ENCODE measurements around the gene GPR62.

GRCh38 chr3:51968883-51969678 is 13.9 kb downstream of the GPR62 start:
- no peak for TF ChIP-seq NELFE (IDR thresholded peaks at IDR 0.05; ENCODE audit: insufficient read depth, insufficient read length)
- TF ChIP-seq CTCF (IDR thresholded peaks at IDR 0.05 in 2 of 3, conservative IDR thresholded peaks at IDR 0.05 in 1 of 3; ENCODE audit: insufficient read depth in 2 of 3, low read depth in 1 of 3, low read length in 3 of 3), result no peak
- no peak for TF ChIP-seq USF2 (CRISPR knock-in tag; IDR thresholded peaks at IDR 0.05)
- TF ChIP-seq, protein P1, sequence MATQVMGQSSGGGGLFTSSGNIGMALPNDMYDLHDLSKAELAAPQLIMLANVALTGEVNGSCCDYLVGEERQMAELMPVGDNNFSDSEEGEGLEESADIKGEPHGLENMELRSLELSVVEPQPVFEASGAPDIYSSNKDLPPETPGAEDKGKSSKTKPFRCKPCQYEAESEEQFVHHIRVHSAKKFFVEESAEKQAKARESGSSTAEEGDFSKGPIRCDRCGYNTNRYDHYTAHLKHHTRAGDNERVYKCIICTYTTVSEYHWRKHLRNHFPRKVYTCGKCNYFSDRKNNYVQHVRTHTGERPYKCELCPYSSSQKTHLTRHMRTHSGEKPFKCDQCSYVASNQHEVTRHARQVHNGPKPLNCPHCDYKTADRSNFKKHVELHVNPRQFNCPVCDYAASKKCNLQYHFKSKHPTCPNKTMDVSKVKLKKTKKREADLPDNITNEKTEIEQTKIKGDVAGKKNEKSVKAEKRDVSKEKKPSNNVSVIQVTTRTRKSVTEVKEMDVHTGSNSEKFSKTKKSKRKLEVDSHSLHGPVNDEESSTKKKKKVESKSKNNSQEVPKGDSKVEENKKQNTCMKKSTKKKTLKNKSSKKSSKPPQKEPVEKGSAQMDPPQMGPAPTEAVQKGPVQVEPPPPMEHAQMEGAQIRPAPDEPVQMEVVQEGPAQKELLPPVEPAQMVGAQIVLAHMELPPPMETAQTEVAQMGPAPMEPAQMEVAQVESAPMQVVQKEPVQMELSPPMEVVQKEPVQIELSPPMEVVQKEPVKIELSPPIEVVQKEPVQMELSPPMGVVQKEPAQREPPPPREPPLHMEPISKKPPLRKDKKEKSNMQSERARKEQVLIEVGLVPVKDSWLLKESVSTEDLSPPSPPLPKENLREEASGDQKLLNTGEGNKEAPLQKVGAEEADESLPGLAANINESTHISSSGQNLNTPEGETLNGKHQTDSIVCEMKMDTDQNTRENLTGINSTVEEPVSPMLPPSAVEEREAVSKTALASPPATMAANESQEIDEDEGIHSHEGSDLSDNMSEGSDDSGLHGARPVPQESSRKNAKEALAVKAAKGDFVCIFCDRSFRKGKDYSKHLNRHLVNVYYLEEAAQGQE (IDR thresholded peaks at IDR 0.05; ENCODE audit: borderline replicate concordance), result no peak
- TF ChIP-seq, protein P1 (CRISPR knock-in tag; IDR thresholded peaks at IDR 0.05; ENCODE audit: low read depth), result no peak
- TF ChIP-seq TSC22D4 (tag; IDR thresholded peaks at IDR 0.05), result no peak
- no peak for TF ChIP-seq E2F4 (CRISPR knock-in tag; IDR thresholded peaks at IDR 0.05; ENCODE audit: low read depth)
- no peak for TF ChIP-seq TAF7 (tag; IDR thresholded peaks at IDR 0.05)
- no peak for TF ChIP-seq ZFP91 (CRISPR knock-in tag; IDR thresholded peaks at IDR 0.05)
- TF ChIP-seq ZC3H4 (CRISPR knock-in tag; IDR thresholded peaks at IDR 0.05; ENCODE audit: borderline replicate concordance), result no peak
- TF ChIP-seq, protein P2, sequence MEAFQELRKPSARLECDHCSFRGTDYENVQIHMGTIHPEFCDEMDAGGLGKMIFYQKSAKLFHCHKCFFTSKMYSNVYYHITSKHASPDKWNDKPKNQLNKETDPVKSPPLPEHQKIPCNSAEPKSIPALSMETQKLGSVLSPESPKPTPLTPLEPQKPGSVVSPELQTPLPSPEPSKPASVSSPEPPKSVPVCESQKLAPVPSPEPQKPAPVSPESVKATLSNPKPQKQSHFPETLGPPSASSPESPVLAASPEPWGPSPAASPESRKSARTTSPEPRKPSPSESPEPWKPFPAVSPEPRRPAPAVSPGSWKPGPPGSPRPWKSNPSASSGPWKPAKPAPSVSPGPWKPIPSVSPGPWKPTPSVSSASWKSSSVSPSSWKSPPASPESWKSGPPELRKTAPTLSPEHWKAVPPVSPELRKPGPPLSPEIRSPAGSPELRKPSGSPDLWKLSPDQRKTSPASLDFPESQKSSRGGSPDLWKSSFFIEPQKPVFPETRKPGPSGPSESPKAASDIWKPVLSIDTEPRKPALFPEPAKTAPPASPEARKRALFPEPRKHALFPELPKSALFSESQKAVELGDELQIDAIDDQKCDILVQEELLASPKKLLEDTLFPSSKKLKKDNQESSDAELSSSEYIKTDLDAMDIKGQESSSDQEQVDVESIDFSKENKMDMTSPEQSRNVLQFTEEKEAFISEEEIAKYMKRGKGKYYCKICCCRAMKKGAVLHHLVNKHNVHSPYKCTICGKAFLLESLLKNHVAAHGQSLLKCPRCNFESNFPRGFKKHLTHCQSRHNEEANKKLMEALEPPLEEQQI (IDR thresholded peaks at IDR 0.05), result no peak

Data from K562 (cell line).